Tibial nerve (tissue), 3 donors: ENCODE measurements around the gene TUFM.

Experiments used
- CTCF ChIP-seq, 5 experiments: fragments of 200-600 bp in 3 of 5; fragments of 450-650 bp in 2 of 5; sonication (generic) in 3 of 5; IDR thresholded peaks; one replicate each; pipeline ENCODE4 v1.5.1; 2016 to 2019; ENCODE audit warnings: antibody characterized with exemption in 5 of 5, mild to moderate bottlenecking in 3 of 5, moderate library complexity in 2 of 5
- POLR2A ChIP-seq, 2 donors: fragments of 450-650 bp; IDR thresholded peaks; one replicate each; pipeline ENCODE4 v1.6.1; 2017; ENCODE audit warnings: antibody characterized with exemption in 2 of 2, mild to moderate bottlenecking in 2 of 2, moderate library complexity in 2 of 2

- TF ChIP-seq CTCF (IDR thresholded peaks at IDR 0.05), result no peak
- no peak for TF ChIP-seq POLR2A (IDR thresholded peaks at IDR 0.05)
These were observed 755 bp upstream of the TUFM start for GRCh38 chr16:28846933-28847273.
